CD14-positive monocyte (primary cell): ENCODE results near the gene SPG7. TPM values are rescaled to one million over a fixed set of nuclear protein-coding genes. Genes with fewer than 3 reads are reported as not detected.

Source experiments
- DNase-seq, 3 donors: peaks; one replicate each; pipeline ENCODE4 v3.0.0-alpha.2; 2011 to 2022
- H2AFZ ChIP-seq: 2 replicates; pipeline ENCODE4 v1.6.0; 2012; ENCODE audit warnings: mild to moderate bottlenecking, low read depth, low read length, inconsistent platforms; ENCODE audit not compliant: insufficient read depth, poor library complexity, severe bottlenecking
- H3K27ac ChIP-seq, 2 donors: 1 replicate in 1 of 2; 2 replicates in 1 of 2; pipeline ENCODE4 v1.5.1; 2012 to 2013; ENCODE audit warnings: low read length in 2 of 2, control low read depth in 1 of 2, inconsistent platforms in 1 of 2, low read depth in 1 of 2, mild to moderate bottlenecking in 1 of 2
- H3K27me3 ChIP-seq, 2 donors: one replicate each; pipeline versions ENCODE4 v1.6.0 to v1.6.1; 2011 to 2013; ENCODE audit warnings: low read length in 2 of 2; ENCODE audit not compliant: control insufficient read depth in 2 of 2, insufficient read depth in 2 of 2
- H3K36me3 ChIP-seq, 2 donors: replicated peaks in 1 of 2; 1 replicate in 1 of 2; 2 replicates in 1 of 2; pipeline versions ENCODE4 v1.5.1 to v1.6.1; 2012 to 2013; ENCODE audit warnings: low read length in 2 of 2, control low read depth in 1 of 2, inconsistent platforms in 1 of 2, mild to moderate bottlenecking in 1 of 2; ENCODE audit not compliant: insufficient read depth in 2 of 2, control insufficient read depth in 1 of 2
- H3K4me1 ChIP-seq, 2 donors: 1 replicate in 1 of 2; 2 replicates in 1 of 2; pipeline versions ENCODE4 v1.5.1 to v1.6.1; 2012 to 2013; ENCODE audit warnings: low read length in 2 of 2, control low read depth in 1 of 2, inconsistent platforms in 1 of 2, mild to moderate bottlenecking in 1 of 2, moderate library complexity in 1 of 2; ENCODE audit not compliant: insufficient read depth in 2 of 2, control insufficient read depth in 1 of 2
- H3K4me2 ChIP-seq: replicated peaks from 2 replicates; pipeline ENCODE3; 2012; ENCODE audit warnings: low read length, moderate library complexity, mild to moderate bottlenecking; ENCODE audit not compliant: poor library complexity, severe bottlenecking; ENCODE audit errors: extremely low read depth
- H3K4me3 ChIP-seq, 3 experiments: fragments of 200-600 bp in 1 of 3; sonication (generic) in 1 of 3; replicated peaks in 1 of 3; 1 replicate in 2 of 3; 2 replicates in 1 of 3; pipeline ENCODE4 v1.5.1; 2011 to 2013; ENCODE audit warnings: low read length in 3 of 3, mild to moderate bottlenecking in 3 of 3, control low read depth in 2 of 3, low read depth in 2 of 3, inconsistent platforms in 1 of 3, moderate library complexity in 1 of 3
- H3K79me2 ChIP-seq: 2 replicates; pipeline ENCODE4 v1.6.0; 2012; ENCODE audit warnings: mild to moderate bottlenecking, control low read depth, inconsistent platforms, low read length, moderate library complexity; ENCODE audit not compliant: insufficient read depth
- H3K9ac ChIP-seq: 2 replicates; pipeline ENCODE4 v1.6.0; 2017; ENCODE audit warnings: low read length, mild to moderate bottlenecking; ENCODE audit not compliant: insufficient read depth, poor library complexity, severe bottlenecking
- H3K9me3 ChIP-seq, 2 donors: replicated peaks in 1 of 2; 1 replicate in 1 of 2; 2 replicates in 1 of 2; pipeline versions ENCODE4 v1.5.1 to v1.6.1; 2012 to 2013; ENCODE audit warnings: low read length in 2 of 2, control low read depth in 1 of 2; ENCODE audit not compliant: control insufficient read depth in 1 of 2, insufficient read depth in 1 of 2
- H4K20me1 ChIP-seq: 2 replicates; pipeline ENCODE4 v1.6.0; 2012; ENCODE audit warnings: mild to moderate bottlenecking, low read length, control low read depth, moderate library complexity; ENCODE audit not compliant: insufficient read depth
- H3K27ac Mint-ChIP-seq, 7 donors: one replicate each; pipeline ENCODE4 v1.8.0; 2020; ENCODE audit warnings: mild to moderate bottlenecking in 7 of 7, mixed read lengths in 7 of 7, moderate library complexity in 6 of 7, inconsistent platforms in 2 of 7
- H3K27me3 Mint-ChIP-seq, 3 donors: one replicate each; pipeline ENCODE4 v1.8.0; 2021 to 2022; ENCODE audit warnings: low read depth in 3 of 3, mild to moderate bottlenecking in 3 of 3, mixed read lengths in 3 of 3, moderate library complexity in 3 of 3, inconsistent platforms in 1 of 3
- H3K36me3 Mint-ChIP-seq, 2 donors: one replicate each; pipeline ENCODE4 v1.8.0; 2020; ENCODE audit warnings: mixed read lengths in 2 of 2, inconsistent platforms in 1 of 2, mild to moderate bottlenecking in 1 of 2
- H3K4me1 Mint-ChIP-seq: one replicate; pipeline ENCODE4 v1.8.0; 2020; ENCODE audit warnings: mild to moderate bottlenecking, mixed read lengths
- H3K4me3 Mint-ChIP-seq, 2 donors: one replicate each; pipeline ENCODE4 v1.8.0; 2020; ENCODE audit warnings: mild to moderate bottlenecking in 2 of 2, mixed read lengths in 2 of 2, moderate library complexity in 1 of 2
- H3K9me3 Mint-ChIP-seq, 7 donors: one replicate each; pipeline ENCODE4 v1.8.0; 2020 to 2022; ENCODE audit warnings: mixed read lengths in 7 of 7, mild to moderate bottlenecking in 6 of 7, moderate library complexity in 6 of 7, inconsistent platforms in 2 of 7
- CTCF ChIP-seq: fragments of 200-600 bp; IDR thresholded peaks from one replicate; pipeline ENCODE4 v1.8.0; 2022; ENCODE audit warnings: antibody characterized with exemption, mild to moderate bottlenecking
- WGBS: methylation state at CpG from one replicate; pipeline ENCODE4 v1.1.5; 2013; ENCODE audit warnings: missing lambda C conversion rate; ENCODE audit not compliant: insufficient coverage; 5-methylcytosine and 5-hydroxymethylcytosine counted together
- intact Hi-C, 2 donors: fragments of 100-400 bp; cut with micrococcal nuclease; formaldehyde crosslinking; loops; one replicate each; pipeline versions ENCODE4 v1.15.0 to v1.15.1; 2023
- polyA plus RNA-seq, 3 donors: library from polyadenylated mRNA; depleted of rRNA in 1 of 3; unstranded in 2 of 3; stranded (reverse) in 1 of 3; fragments of 300-500 nt in 2 of 3; fragments of >200 nt in 1 of 3; fragmentation: Illumina TruSeq in 2 of 3; gene quantifications; 1 replicate in 2 of 3; 2 replicates in 1 of 3; pipeline ENCODE4 v1.2.3, GENCODE V29; 2012 to 2021

SPG7 gene
- polyA plus RNA-seq, 3 donors: 30.3 to 120 (median 34.4) TPM

GRCh38 chr16:89554343-89554742 lies 46.1 kb downstream of the SPG7 start:
- no peaks in the 10 kb centered on the region for H3K79me2 ChIP-seq
- H3K4me2 ChIP-seq: no peak overlapping the region
- Mint-ChIP-seq H3K4me1 (peaks cover 17% of the 10 kb centered on the region), H3K36me3 (peaks cover 54 to 73% of the 10 kb centered on the region in 2 donors), H3K9me3 (no peaks in the 10 kb centered on the region), H3K27ac (peak overlapping the region in 1 of 7 donors; percentile 32), H3K27me3 (peaks cover 0 to 2% (median 0%) of the 10 kb centered on the region in 3 donors), H3K4me3 (no peak overlapping the region)
- no peaks in the 10 kb centered on the region for H3K27me3 ChIP-seq
- H2AFZ ChIP-seq: no peak overlapping the region
- H3K9ac ChIP-seq: no peak overlapping the region
- intact Hi-C loops: no loop called here
- no peak for DNase-seq
- no peak overlapping the region for H3K27ac ChIP-seq
- H3K4me1 ChIP-seq: peaks cover 10 to 13% of the 10 kb centered on the region in 2 donors
- WGBS: 97% methylated on average over 11 of the region's 12 CpGs
- no peaks in the 10 kb centered on the region for H4K20me1 ChIP-seq
- H3K9me3 ChIP-seq: no peaks in the 10 kb centered on the region
- TF ChIP-seq CTCF: no peak
- peaks cover 50 to 70% of the 10 kb centered on the region in 2 donors for H3K36me3 ChIP-seq
- no peak overlapping the region for H3K4me3 ChIP-seq

- intact Hi-C loops: loop anchor here (5.0 kb wide), 1 partner anchor 223 kb away; no protein-coding TSS in a partner anchor
- H3K4me1 Mint-ChIP-seq: peaks cover 24% of the 10 kb centered on the region
- WGBS: 98% methylated on average over 16 of the region's 16 CpGs
Measured at GRCh38 chr16:89555265-89555664, 47.1 kb downstream of the SPG7 start.

More at GRCh38 chr16:89555265-89555664, 47.1 kb downstream of the SPG7 start:
- peaks cover 48 to 60% of the 10 kb centered on the region in 2 donors for H3K36me3 ChIP-seq
- Mint-ChIP-seq H3K27ac (no peak overlapping the region), H3K36me3 (peaks cover 49 to 64% of the 10 kb centered on the region in 2 donors), H3K4me3 (no peak overlapping the region), H3K27me3 (peaks cover 0 to 2% (median 0%) of the 10 kb centered on the region in 3 donors), H3K9me3 (no peaks in the 10 kb centered on the region)
- no peak overlapping the region for H3K4me2 ChIP-seq
- no peak overlapping the region for H3K27ac ChIP-seq
- no peaks in the 10 kb centered on the region for H4K20me1 ChIP-seq
- H3K9me3 ChIP-seq: no peaks in the 10 kb centered on the region
- no peak overlapping the region for H3K9ac ChIP-seq
- no peak overlapping the region for H3K4me3 ChIP-seq
- no peak for TF ChIP-seq CTCF
- no peaks in the 10 kb centered on the region for H3K27me3 ChIP-seq
- H3K79me2 ChIP-seq: no peaks in the 10 kb centered on the region
- DNase-seq: no peak
- no peak overlapping the region for H2AFZ ChIP-seq
- peaks cover 19% of the 10 kb centered on the region in 2 donors for H3K4me1 ChIP-seq
